ENCODE data around the gene VAPA. TPM values are rescaled to one million over a fixed set of nuclear protein-coding genes. Genes with fewer than 3 reads are reported as not detected.

VAPA gene
- total RNA-seq, 1 experiment from 2014 or later = 137 TPM

DNA sequence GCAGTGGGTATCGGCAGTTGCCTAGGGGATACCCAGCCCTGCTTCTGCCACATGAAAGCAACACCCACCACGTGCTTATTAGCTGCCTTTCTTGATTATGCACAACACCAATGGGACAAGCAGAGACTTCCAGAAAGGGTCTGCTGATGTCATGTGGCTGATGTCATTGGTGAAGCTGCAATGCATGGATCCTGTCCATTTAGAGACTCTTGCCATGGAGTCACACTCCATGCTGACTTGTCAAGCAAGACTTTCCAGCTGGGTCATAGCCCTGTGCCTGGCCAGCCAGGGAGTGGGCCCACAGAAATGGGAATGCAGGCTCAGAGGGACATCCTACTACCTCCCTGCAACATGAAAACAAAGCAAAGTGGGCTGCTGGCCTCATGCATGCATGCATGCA lies 81.8 kb downstream of the VAPA start (continued):
- TF ChIP-seq, protein P1, sequence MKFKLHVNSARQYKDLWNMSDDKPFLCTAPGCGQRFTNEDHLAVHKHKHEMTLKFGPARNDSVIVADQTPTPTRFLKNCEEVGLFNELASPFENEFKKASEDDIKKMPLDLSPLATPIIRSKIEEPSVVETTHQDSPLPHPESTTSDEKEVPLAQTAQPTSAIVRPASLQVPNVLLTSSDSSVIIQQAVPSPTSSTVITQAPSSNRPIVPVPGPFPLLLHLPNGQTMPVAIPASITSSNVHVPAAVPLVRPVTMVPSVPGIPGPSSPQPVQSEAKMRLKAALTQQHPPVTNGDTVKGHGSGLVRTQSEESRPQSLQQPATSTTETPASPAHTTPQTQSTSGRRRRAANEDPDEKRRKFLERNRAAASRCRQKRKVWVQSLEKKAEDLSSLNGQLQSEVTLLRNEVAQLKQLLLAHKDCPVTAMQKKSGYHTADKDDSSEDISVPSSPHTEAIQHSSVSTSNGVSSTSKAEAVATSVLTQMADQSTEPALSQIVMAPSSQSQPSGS (CRISPR knock-in tag; IDR thresholded peaks at IDR 0.05; ENCODE audit: borderline replicate concordance, low read depth) = no peak
- TF ChIP-seq FOXJ3 (CRISPR knock-in tag; IDR thresholded peaks at IDR 0.05; ENCODE audit: borderline replicate concordance) = no peak
- TF ChIP-seq, protein P2, sequence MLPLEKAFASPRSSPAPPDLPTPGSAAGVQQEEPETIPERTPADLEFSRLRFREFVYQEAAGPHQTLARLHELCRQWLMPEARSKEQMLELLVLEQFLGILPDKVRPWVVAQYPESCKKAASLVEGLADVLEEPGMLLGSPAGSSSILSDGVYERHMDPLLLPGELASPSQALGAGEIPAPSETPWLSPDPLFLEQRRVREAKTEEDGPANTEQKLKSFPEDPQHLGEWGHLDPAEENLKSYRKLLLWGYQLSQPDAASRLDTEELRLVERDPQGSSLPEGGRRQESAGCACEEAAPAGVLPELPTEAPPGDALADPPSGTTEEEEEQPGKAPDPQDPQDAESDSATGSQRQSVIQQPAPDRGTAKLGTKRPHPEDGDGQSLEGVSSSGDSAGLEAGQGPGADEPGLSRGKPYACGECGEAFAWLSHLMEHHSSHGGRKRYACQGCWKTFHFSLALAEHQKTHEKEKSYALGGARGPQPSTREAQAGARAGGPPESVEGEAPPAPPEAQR (CRISPR knock-in tag; IDR thresholded peaks at IDR 0.05) = no peak
- TF ChIP-seq TEAD4 (CRISPR knock-in tag; IDR thresholded peaks at IDR 0.05) = no peak
- no peak for TF ChIP-seq ATF1 (CRISPR knock-in tag; IDR thresholded peaks at IDR 0.05)
- TF ChIP-seq, protein P3, sequence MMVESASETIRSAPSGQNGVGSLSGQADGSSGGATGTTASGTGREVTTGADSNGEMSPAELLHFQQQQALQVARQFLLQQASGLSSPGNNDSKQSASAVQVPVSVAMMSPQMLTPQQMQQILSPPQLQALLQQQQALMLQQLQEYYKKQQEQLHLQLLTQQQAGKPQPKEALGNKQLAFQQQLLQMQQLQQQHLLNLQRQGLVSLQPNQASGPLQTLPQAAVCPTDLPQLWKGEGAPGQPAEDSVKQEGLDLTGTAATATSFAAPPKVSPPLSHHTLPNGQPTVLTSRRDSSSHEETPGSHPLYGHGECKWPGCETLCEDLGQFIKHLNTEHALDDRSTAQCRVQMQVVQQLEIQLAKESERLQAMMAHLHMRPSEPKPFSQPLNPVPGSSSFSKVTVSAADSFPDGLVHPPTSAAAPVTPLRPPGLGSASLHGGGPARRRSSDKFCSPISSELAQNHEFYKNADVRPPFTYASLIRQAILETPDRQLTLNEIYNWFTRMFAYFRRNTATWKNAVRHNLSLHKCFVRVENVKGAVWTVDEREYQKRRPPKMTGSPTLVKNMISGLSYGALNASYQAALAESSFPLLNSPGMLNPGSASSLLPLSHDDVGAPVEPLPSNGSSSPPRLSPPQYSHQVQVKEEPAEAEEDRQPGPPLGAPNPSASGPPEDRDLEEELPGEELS (CRISPR knock-in tag; IDR thresholded peaks at IDR 0.05) = no peak

DNA sequence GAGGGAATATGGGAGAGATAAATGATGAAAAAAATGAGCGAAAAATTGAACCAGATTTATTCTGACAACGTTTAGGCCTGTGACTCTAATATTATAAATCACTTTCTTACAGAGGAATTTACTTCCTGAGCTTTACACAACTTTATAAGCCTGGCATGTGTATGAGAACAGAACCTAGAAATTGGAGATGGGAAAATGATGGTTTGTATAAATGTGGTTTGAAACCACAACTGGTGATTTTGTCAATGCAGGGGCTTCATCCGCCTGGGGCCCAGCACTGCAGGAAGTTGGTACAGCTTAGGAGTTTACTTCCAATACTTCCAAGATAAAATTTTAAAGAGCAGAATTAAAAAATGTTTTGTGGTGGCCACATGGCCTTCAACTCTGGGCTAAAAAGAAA lies 82.3 kb downstream of the VAPA start:
- ChIA-PET POLR2A (no interaction called here), CTCF (no interaction called here)
- Mint-ChIP-seq H3K4me3 (no peak overlapping the region), H3K36me3 (peaks cover 15% of the 10 kb centered on the region), H3K9me3 (peaks cover 37% of the 10 kb centered on the region), H3K4me1 (no peaks in the 10 kb centered on the region), H3K27me3 (ENCODE audit: low read depth) (no peaks in the 10 kb centered on the region; the same call in 1 of the 2 replicates), H3K27ac (no peak overlapping the region)
- DNase-seq (ENCODE audit: low spot score) (no peak), ATAC-seq (no peak)
- TF ChIP-seq SMAD4 (CRISPR knock-in tag; IDR thresholded peaks at IDR 0.05) (no peak), ZNF121 (CRISPR knock-in tag; IDR thresholded peaks at IDR 0.05) (no peak), NR3C1 (CRISPR knock-in tag; conservative IDR thresholded peaks at IDR 0.05; ENCODE audit: low read depth) (no peak), SMAD3 (CRISPR knock-in tag; IDR thresholded peaks at IDR 0.05; ENCODE audit: borderline replicate concordance) (no peak), KAT7 (CRISPR knock-in tag; IDR thresholded peaks at IDR 0.05; ENCODE audit: borderline replicate concordance) (no peak), ZNF416 (CRISPR knock-in tag; IDR thresholded peaks at IDR 0.05) (no peak), RELA (CRISPR knock-in tag; IDR thresholded peaks at IDR 0.05; ENCODE audit: borderline replicate concordance) (no peak), ZNF219 (CRISPR knock-in tag; IDR thresholded peaks at IDR 0.05; ENCODE audit: borderline replicate concordance) (no peak), ZNF232 (CRISPR knock-in tag; IDR thresholded peaks at IDR 0.05) (no peak), ZNF423 (CRISPR knock-in tag; IDR thresholded peaks at IDR 0.05) (no peak), TP53 (CRISPR knock-in tag; IDR thresholded peaks at IDR 0.05) (no peak)
- TF ChIP-seq, protein P4, sequence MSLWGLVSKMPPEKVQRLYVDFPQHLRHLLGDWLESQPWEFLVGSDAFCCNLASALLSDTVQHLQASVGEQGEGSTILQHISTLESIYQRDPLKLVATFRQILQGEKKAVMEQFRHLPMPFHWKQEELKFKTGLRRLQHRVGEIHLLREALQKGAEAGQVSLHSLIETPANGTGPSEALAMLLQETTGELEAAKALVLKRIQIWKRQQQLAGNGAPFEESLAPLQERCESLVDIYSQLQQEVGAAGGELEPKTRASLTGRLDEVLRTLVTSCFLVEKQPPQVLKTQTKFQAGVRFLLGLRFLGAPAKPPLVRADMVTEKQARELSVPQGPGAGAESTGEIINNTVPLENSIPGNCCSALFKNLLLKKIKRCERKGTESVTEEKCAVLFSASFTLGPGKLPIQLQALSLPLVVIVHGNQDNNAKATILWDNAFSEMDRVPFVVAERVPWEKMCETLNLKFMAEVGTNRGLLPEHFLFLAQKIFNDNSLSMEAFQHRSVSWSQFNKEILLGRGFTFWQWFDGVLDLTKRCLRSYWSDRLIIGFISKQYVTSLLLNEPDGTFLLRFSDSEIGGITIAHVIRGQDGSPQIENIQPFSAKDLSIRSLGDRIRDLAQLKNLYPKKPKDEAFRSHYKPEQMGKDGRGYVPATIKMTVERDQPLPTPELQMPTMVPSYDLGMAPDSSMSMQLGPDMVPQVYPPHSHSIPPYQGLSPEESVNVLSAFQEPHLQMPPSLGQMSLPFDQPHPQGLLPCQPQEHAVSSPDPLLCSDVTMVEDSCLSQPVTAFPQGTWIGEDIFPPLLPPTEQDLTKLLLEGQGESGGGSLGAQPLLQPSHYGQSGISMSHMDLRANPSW (CRISPR knock-in tag; conservative IDR thresholded peaks at IDR 0.05; ENCODE audit: low read depth) = no peak
- TF ChIP-seq, protein P5, sequence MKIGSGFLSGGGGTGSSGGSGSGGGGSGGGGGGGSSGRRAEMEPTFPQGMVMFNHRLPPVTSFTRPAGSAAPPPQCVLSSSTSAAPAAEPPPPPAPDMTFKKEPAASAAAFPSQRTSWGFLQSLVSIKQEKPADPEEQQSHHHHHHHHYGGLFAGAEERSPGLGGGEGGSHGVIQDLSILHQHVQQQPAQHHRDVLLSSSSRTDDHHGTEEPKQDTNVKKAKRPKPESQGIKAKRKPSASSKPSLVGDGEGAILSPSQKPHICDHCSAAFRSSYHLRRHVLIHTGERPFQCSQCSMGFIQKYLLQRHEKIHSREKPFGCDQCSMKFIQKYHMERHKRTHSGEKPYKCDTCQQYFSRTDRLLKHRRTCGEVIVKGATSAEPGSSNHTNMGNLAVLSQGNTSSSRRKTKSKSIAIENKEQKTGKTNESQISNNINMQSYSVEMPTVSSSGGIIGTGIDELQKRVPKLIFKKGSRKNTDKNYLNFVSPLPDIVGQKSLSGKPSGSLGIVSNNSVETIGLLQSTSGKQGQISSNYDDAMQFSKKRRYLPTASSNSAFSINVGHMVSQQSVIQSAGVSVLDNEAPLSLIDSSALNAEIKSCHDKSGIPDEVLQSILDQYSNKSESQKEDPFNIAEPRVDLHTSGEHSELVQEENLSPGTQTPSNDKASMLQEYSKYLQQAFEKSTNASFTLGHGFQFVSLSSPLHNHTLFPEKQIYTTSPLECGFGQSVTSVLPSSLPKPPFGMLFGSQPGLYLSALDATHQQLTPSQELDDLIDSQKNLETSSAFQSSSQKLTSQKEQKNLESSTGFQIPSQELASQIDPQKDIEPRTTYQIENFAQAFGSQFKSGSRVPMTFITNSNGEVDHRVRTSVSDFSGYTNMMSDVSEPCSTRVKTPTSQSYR (CRISPR knock-in tag; IDR thresholded peaks at IDR 0.05) = no peak
- TF ChIP-seq, protein P6, sequence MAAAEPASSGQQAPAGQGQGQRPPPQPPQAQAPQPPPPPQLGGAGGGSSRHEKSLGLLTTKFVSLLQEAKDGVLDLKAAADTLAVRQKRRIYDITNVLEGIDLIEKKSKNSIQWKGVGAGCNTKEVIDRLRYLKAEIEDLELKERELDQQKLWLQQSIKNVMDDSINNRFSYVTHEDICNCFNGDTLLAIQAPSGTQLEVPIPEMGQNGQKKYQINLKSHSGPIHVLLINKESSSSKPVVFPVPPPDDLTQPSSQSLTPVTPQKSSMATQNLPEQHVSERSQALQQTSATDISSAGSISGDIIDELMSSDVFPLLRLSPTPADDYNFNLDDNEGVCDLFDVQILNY (CRISPR knock-in tag; IDR thresholded peaks at IDR 0.05) = no peak
